ENCODE measurements around the gene PSMD13. TPM values are rescaled to one million over a fixed set of nuclear protein-coding genes. Genes with fewer than 3 reads are reported as not detected.

The PSMD13 gene
- total RNA-seq, 1 donor from 2014 or later: 94.1 TPM

GRCh38 chr11:200224-201003, 36.4 kb upstream of the PSMD13 start:
- TF ChIP-seq, protein P1, sequence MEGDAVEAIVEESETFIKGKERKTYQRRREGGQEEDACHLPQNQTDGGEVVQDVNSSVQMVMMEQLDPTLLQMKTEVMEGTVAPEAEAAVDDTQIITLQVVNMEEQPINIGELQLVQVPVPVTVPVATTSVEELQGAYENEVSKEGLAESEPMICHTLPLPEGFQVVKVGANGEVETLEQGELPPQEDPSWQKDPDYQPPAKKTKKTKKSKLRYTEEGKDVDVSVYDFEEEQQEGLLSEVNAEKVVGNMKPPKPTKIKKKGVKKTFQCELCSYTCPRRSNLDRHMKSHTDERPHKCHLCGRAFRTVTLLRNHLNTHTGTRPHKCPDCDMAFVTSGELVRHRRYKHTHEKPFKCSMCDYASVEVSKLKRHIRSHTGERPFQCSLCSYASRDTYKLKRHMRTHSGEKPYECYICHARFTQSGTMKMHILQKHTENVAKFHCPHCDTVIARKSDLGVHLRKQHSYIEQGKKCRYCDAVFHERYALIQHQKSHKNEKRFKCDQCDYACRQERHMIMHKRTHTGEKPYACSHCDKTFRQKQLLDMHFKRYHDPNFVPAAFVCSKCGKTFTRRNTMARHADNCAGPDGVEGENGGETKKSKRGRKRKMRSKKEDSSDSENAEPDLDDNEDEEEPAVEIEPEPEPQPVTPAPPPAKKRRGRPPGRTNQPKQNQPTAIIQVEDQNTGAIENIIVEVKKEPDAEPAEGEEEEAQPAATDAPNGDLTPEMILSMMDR (IDR thresholded peaks at IDR 0.05; ENCODE audit: borderline replicate concordance): no peak
- Histone ChIP-seq H3K9me3 (replicated peaks) (no peaks in the 10 kb centered on the region), H3K27me3 (ENCODE audit: low read depth) (no peaks in the 10 kb centered on the region), H3K36me3 (peaks cover 30% of the 10 kb centered on the region), H3K27ac (replicated peaks) (no peak overlapping the region), H3K4me1 (peaks cover 24% of the 10 kb centered on the region), H3K4me3 (no peak overlapping the region)
- no peak for DNase-seq
- intact Hi-C loops (cut with micrococcal nuclease): no loop called here

DNA sequence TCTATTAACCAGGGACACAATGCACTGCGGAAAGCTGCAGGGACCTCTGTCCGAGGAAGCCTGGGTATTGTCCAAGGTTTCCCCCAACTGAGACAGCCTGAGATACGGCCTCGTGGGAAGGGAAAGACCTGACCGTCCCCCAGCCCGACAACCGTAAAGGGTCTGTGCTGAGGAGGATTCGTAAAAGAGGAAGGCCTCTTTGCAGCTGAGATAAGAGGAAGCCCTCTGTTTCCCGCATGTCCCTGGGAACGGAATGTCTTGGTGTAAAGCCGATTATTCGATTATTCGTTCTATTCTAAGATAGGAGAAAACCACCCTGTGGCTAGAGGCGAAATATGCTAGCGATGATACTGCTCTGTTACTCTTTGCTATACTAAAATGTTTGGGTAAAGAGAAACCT, 34.8 kb upstream of the PSMD13 start:
- intact Hi-C loops (cut with micrococcal nuclease): no loop called here
- peaks cover 31% of the 10 kb centered on the region for H3K36me3 ChIP-seq
- H3K27ac ChIP-seq (replicated peaks): no peak overlapping the region

DNA sequence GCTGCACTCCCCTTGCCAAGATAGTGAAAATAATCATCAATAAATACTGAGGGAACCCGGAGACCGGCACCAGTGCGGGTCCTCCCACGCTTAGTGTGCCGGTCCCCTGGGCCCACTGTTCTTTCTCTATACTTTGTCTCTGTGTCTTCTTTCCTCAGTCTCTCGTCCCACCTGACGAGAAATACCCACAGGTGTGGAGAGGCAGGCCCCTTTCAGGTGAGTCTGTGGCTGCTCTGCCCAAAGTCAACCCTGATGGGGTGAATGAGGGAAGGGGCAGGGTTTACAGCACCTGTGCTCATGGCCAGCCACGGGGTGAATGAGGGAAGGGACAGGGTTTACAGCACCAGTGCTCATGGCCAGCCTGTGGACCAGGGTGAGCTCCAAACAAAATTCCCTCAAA, 34.3 kb upstream of the PSMD13 start:
- intact Hi-C loops (cut with micrococcal nuclease): no loop called here
- Histone ChIP-seq H3K27ac (replicated peaks) (no peak overlapping the region), H3K36me3 (peaks cover 31% of the 10 kb centered on the region), H3K4me3 (no peak overlapping the region), H3K4me1 (peaks cover 43% of the 10 kb centered on the region), H3K9me3 (replicated peaks) (no peaks in the 10 kb centered on the region), H3K27me3 (ENCODE audit: low read depth) (no peaks in the 10 kb centered on the region)
- TF ChIP-seq, protein P1 (IDR thresholded peaks at IDR 0.05; ENCODE audit: borderline replicate concordance): no peak
- no peak for DNase-seq

More for the DNA sequence above, 34.8 kb upstream of the PSMD13 start:
- peaks cover 40% of the 10 kb centered on the region for H3K4me1 ChIP-seq
- H3K27me3 ChIP-seq (ENCODE audit: low read depth): no peaks in the 10 kb centered on the region
- TF ChIP-seq, protein P1 (IDR thresholded peaks at IDR 0.05; ENCODE audit: borderline replicate concordance): no peak
- no peak for DNase-seq
- no peak overlapping the region for H3K4me3 ChIP-seq
- no peaks in the 10 kb centered on the region for H3K9me3 ChIP-seq (replicated peaks)

DNA sequence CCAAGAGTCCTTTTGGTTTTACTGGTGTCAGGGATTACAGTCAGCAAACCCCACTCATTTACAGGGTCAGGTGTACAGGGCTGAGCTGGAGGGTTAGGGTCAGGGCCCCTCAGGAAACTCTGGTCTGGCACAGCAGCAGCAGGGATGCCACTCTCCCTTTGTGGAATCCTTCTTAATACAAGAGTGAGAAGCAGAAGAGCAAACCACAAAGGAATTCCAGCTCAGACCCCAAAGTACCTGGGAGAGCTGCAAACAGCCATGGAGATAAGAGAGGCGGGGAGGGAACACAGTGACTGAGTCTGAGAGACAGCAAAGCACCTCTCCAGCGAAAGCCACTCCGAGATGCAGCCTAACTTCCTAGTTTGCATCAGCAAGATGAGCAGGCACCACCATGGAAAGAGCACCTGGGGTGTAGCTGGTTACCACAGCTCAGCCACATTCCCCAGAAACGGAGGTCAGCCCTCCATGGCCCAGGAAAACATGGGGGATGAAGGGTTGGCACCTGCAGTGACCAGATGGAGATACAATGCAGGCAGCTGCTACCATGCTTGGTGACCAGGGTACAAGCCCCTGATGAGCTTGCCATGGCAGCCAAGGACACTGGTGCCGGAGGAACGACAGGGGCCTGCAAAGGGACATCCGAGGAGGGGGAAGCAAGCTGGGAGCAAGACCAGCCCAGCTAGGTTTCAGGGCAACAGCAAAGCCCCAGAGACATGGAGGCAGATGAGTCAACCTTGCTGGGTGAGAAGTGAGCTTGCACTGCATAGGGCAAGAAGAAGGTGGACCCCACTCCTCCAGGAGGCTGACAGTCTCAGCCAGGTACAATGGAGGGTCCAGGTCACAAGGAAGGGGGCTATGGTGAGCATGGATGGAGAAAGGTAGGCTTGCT, 33.5 kb upstream of the PSMD13 start:
- H3K36me3 ChIP-seq: peaks cover 31% of the 10 kb centered on the region
- H3K27ac ChIP-seq (replicated peaks): no peak overlapping the region
- H3K9me3 ChIP-seq (replicated peaks): no peaks in the 10 kb centered on the region
- no peaks in the 10 kb centered on the region for H3K27me3 ChIP-seq (ENCODE audit: low read depth)
- H3K4me3 ChIP-seq: no peak overlapping the region
- intact Hi-C loops (cut with micrococcal nuclease): no loop called here
- H3K4me1 ChIP-seq: peaks cover 51% of the 10 kb centered on the region
- TF ChIP-seq, protein P1 (IDR thresholded peaks at IDR 0.05; ENCODE audit: borderline replicate concordance): no peak
- no peak for DNase-seq

DNA sequence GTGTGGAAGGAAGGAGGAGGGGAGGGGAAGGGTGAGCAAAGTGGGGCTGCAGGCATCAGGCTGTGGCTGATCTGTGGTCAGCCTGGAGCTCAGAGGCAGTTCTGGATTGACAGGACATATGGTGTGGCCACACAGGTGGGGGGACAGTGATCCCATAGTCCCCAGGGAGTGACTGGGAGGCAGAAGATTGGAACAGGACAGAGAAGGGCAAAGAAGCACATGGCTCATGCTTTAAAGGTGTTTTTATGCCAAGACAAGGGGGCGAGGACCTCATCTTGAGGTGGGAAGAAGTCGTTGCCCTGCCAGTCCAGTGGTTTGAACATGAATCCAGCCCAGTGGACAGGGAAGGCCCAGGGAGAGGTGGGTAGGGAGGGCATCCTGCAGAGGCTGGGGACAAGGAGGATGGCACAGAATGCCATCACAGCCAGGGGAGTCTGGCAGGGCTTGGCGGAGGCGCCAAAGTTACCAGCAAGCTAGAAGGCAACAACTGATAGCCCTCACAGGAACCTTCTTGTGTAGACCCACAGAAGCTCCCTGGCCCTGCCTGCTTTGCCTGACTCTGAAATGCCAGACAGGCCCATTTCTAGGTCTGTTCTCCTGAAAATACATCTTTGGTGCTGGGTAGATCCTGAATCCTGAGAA, 32.7 kb upstream of the PSMD13 start:
- no peaks in the 10 kb centered on the region for H3K9me3 ChIP-seq (replicated peaks)
- H3K4me3 ChIP-seq: no peak overlapping the region
- TF ChIP-seq, protein P1 (IDR thresholded peaks at IDR 0.05; ENCODE audit: borderline replicate concordance): no peak
- no peaks in the 10 kb centered on the region for H3K27me3 ChIP-seq (ENCODE audit: low read depth)
- no peak overlapping the region for H3K27ac ChIP-seq (replicated peaks)
- intact Hi-C loops (cut with micrococcal nuclease): no loop called here
- no peak for DNase-seq
- H3K36me3 ChIP-seq: peaks cover 31% of the 10 kb centered on the region
- H3K4me1 ChIP-seq: peaks cover 58% of the 10 kb centered on the region

Data from left ventricle myocardium inferior (tissue), 1 donor.